ENCODE results near the gene CHIA.

Gene CHIA

GRCh38 chr1:111364690-111365089 lies 74.0 kb downstream of the CHIA start:
- no peak for DNase-seq (ENCODE audit: low read depth in 2 of 2)

GRCh38 chr1:111366256-111366655 lies 75.6 kb downstream of the CHIA start:
- DNase-seq (ENCODE audit: low read depth in 2 of 2) = no peak

- DNase-seq (ENCODE audit: low read depth in 2 of 2) = no peak
Measured at GRCh38 chr1:111369177-111369576, 78.5 kb downstream of the CHIA start.

GRCh38 chr1:111369645-111370044 lies 79.0 kb downstream of the CHIA start:
- DNase-seq (ENCODE audit: low read depth in 2 of 2) = no peak
